ENCODE results near the gene PRTG. TPM values are rescaled to one million over a fixed set of nuclear protein-coding genes. Genes with fewer than 3 reads are reported as not detected.

Gene PRTG
- total RNA-seq, 1 donor: 0.45 TPM

- H3K4me3 ChIP-seq (ENCODE audit: low read depth, low read length): no peak overlapping the region
- no peak for DNase-seq (ENCODE audit: low read depth)
- no peak for TF ChIP-seq CTCF (IDR thresholded peaks at IDR 0.05; ENCODE audit: insufficient read depth, low read length)
Measured at GRCh38 chr15:55782901-55783300, 39.9 kb upstream of the PRTG start.

DNA sequence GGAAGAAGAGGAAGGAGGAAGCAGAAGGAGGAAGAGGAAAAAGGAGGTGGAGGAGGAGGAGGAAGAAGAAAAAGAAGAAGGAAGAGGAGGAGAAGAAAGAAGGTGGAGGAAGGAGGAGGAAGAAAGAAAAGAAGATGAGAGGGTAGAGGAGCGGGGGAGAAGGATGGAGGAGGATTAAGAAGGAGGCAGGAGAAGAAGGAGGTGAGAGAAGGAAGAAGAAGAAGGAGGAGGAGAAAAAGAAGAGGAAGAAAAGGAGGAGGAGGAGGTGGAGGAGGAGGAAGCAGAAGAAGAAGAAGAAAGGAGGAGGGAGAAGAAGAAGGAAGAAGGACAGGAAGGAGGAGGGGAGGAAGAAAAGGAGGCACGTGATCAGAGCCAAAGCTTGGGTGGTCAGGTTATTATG lies 37.3 kb upstream of the PRTG start:
- no peak overlapping the region for H3K4me3 ChIP-seq (ENCODE audit: low read depth, low read length)
- no peak for DNase-seq (ENCODE audit: low read depth)
- no peak for TF ChIP-seq CTCF (IDR thresholded peaks at IDR 0.05; ENCODE audit: insufficient read depth, low read length)

GRCh38 chr15:55778932-55779331 lies 36.0 kb upstream of the PRTG start:
- no peak for TF ChIP-seq CTCF (IDR thresholded peaks at IDR 0.05; ENCODE audit: insufficient read depth, low read length)
- DNase-seq (ENCODE audit: low read depth): no peak
- H3K4me3 ChIP-seq (ENCODE audit: low read depth, low read length): no peak overlapping the region

GRCh38 chr15:55775316-55775715 lies 32.4 kb upstream of the PRTG start:
- DNase-seq (ENCODE audit: low read depth): no peak
- no peak for TF ChIP-seq CTCF (IDR thresholded peaks at IDR 0.05; ENCODE audit: insufficient read depth, low read length)
- H3K4me3 ChIP-seq (ENCODE audit: low read depth, low read length): no peak overlapping the region

DNA sequence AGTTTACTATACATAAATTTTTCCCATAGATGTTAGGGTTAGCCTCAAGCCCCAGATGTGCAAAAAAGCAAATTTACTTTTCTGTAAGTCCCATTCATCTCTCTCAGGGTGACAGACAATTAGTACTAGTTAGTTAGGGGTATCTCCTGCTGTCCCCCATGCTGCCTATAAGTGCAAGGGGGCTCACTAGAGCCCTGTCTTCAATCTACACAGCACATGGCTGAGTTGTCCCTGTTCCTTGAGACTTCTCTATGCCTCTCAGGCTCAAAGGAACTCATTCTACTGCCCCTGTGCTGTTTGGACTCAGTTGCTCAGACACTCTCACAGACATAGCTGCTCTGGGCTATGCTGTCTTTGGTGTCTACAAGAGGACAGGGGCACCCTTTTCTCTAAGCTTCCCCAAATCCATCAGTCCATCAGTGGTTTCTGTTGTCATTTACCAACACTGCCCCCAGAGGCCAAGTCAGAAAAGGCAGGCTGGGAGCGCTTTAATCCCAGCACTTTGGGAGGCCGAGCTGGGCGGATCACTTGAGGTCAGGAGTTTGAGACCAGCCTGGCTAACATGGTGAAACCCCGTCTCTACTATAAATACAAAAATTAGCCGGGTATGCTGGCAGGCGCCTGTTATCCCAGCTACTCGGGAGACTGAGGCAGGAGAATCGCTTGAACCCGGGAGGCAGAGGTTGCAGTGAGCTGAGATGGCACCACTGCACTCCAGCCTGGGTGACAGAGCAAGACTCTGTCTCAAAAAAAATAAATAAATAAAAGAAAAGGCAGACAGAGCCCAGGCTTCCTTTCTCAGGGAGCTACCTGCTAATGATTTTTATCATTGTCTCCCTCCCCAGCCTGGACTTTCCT lies 31.4 kb upstream of the PRTG start:
- TF ChIP-seq CTCF (IDR thresholded peaks at IDR 0.05; ENCODE audit: insufficient read depth, low read length): peak; percentile 68
- DNase-seq (ENCODE audit: low read depth): peak; percentile 36
- no peak overlapping the region for H3K4me3 ChIP-seq (ENCODE audit: low read depth, low read length)

DNA sequence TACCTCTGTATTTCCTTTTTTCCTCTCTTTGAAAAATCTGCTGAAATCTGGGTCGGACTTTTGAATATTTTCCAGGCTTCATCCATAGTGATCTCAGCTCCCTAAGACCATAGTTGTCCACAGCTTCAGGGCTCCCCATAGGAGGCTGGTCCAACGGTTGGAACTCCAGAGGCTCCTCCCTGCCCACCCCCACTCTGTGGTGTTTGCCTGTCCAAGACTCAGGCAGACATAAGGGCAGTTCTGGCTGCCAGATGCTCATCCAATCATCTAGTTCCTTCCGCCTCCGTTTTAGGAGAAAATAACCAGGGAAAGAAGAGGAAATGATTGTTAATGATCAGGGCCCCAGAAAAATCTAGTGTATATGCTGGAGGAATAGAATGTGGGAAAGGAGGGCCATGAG lies 27.9 kb upstream of the PRTG start:
- no peak for TF ChIP-seq CTCF (IDR thresholded peaks at IDR 0.05; ENCODE audit: insufficient read depth, low read length)
- DNase-seq (ENCODE audit: low read depth): no peak
- H3K4me3 ChIP-seq (ENCODE audit: low read depth, low read length): no peak overlapping the region

DNA sequence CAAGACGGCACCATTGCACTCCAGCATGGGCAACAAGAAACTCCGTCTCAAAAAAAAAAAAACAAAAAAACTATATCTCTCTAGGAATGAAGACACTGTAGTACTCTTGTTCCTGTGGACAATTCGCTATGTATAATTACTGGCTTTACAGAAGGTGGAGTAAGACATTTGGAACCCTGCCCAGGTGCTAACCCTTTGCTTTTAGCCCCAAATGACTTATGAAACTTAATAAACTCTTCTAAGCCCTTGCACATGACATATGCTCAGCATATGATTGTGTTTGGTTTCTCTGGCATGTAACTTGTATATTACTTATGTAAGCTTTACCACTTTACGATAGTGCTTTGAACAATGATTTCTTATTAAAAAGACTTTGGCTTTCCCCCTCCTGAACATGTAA lies 27.3 kb upstream of the PRTG start:
- no peak for TF ChIP-seq CTCF (IDR thresholded peaks at IDR 0.05; ENCODE audit: insufficient read depth, low read length)
- DNase-seq (ENCODE audit: low read depth): no peak
- H3K4me3 ChIP-seq (ENCODE audit: low read depth, low read length): no peak overlapping the region

All from fibroblast of the aortic adventitia (primary cell).